MCF 10A (cell line): Measurements from ENCODE around the gene CFAP65. TPM values are rescaled to one million over a fixed set of nuclear protein-coding genes. Genes with fewer than 3 reads are reported as not detected.

Source experiments
- BruUV-seq: library from RNA; stranded (reverse); fragments of 400-500 nt; replicated peaks from 2 replicates; lab custom pipeline; 2021; lab: Mats Ljungman, UMichigan
- CTCF ChIA-PET: fragments of 300-600 bp; sonication (Branson Sonifier 250); formaldehyde crosslinking; extraction: SDS; loops from one replicate; lab custom pipeline; 2021; ENCODE audit warnings: antibody characterized with exemption, inconsistent platforms; lab: Yijun Ruan, JAX
- POLR2A ChIA-PET: fragments of 300-600, 350-650 bp; sonication (Branson Sonifier 250); formaldehyde crosslinking; extraction: SDS; loops from one replicate; lab custom pipeline; 2020; ENCODE audit warnings: antibody characterized with exemption, inconsistent platforms; lab: Yijun Ruan, JAX
- DNase-seq: peaks from one replicate; pipeline ENCODE4 v3.0.0-alpha.2; 2018; ENCODE audit not compliant: unreplicated experiment
- H3K27ac Mint-ChIP-seq: one replicate; pipeline ENCODE4 v1.8.0; 2022; ENCODE audit warnings: mild to moderate bottlenecking, low read depth, mixed read lengths; ENCODE audit not compliant: unreplicated experiment
- H3K27me3 Mint-ChIP-seq: one replicate; pipeline ENCODE4 v1.8.0; 2022; ENCODE audit warnings: mixed read lengths; ENCODE audit not compliant: insufficient read depth, unreplicated experiment
- H3K36me3 Mint-ChIP-seq: one replicate; pipeline ENCODE4 v1.8.0; 2022; ENCODE audit warnings: mild to moderate bottlenecking, moderate library complexity, mixed read lengths; ENCODE audit not compliant: insufficient read depth, unreplicated experiment
- H3K4me1 Mint-ChIP-seq: one replicate; pipeline ENCODE4 v1.8.0; 2022; ENCODE audit warnings: mixed read lengths; ENCODE audit not compliant: insufficient read depth, unreplicated experiment
- H3K4me3 Mint-ChIP-seq: one replicate; pipeline ENCODE4 v1.8.0; 2022; ENCODE audit warnings: mild to moderate bottlenecking, moderate library complexity, mixed read lengths; ENCODE audit not compliant: unreplicated experiment
- H3K9me3 Mint-ChIP-seq: one replicate; pipeline ENCODE4 v1.8.0; 2022; ENCODE audit warnings: mixed read lengths; ENCODE audit not compliant: unreplicated experiment
- CTCF ChIP-seq: fragments of 200-600 bp; IDR thresholded peaks from one replicate; pipeline ENCODE4 v1.8.0; 2022; ENCODE audit warnings: antibody characterized with exemption, mild to moderate bottlenecking; ENCODE audit not compliant: unreplicated experiment
- intact Hi-C: fragments of 100-400 bp; cut with micrococcal nuclease; formaldehyde crosslinking; loops from 2 replicates; pipeline ENCODE4 v1.14.1; 2022
- total RNA-seq: library from RNA; stranded (reverse); gene quantifications from 2 replicates; pipeline ENCODE4 v1.2.3, GENCODE V29; 2022

CFAP65 gene
- total RNA-seq, 1 experiment from 2014 or later: not detected

- no peaks in the 10 kb centered on the region for H3K9me3 Mint-ChIP-seq
- H3K27ac Mint-ChIP-seq: no peak overlapping the region
- no peaks in the 10 kb centered on the region for H3K36me3 Mint-ChIP-seq
- no peak for TF ChIP-seq CTCF
- intact Hi-C loops: loop anchor here (1.0 to 2.0 kb wide), 4 partner anchors 46 to 97 kb away; no protein-coding TSS in a partner anchor
- CTCF ChIA-PET: interaction anchor here (0.6 to 3.5 kb wide), 32 partner anchors 8 to 342 kb away, joined by 3 to 57 read pairs (median 4); partner anchors contain the start of gene CFAP65
- no peaks in the 10 kb centered on the region for H3K4me1 Mint-ChIP-seq
- BruUV-seq: no TSS peak
- POLR2A ChIA-PET: interaction anchor here (0.7 to 1.2 kb wide), 4 partner anchors 13 to 96 kb away, joined by 3 to 5 read pairs (median 3); no protein-coding TSS in a partner anchor
- no peak for DNase-seq
- peaks cover 69% of the 10 kb centered on the region for H3K27me3 Mint-ChIP-seq
- H3K4me3 Mint-ChIP-seq: no peak overlapping the region
Observed at GRCh38 chr2:219058541-219059374, 17.4 kb upstream of the CFAP65 start.

GRCh38 chr2:219057709-219058540 lies 16.6 kb upstream of the CFAP65 start:
- TF ChIP-seq CTCF: peak; percentile 95
- ChIA-PET POLR2A (interaction anchor here (1.2 kb wide), 1 partner anchor 97 kb away, joined by 5 read pairs; no protein-coding TSS in a partner anchor), CTCF (interaction anchor here (0.6 to 3.5 kb wide), 35 partner anchors 9 to 343 kb away, joined by 3 to 57 read pairs (median 4); partner anchors contain the start of gene CFAP65)
- BruUV-seq: no TSS peak
- Mint-ChIP-seq H3K27me3 (peaks cover 63% of the 10 kb centered on the region), H3K27ac (no peak overlapping the region), H3K9me3 (no peaks in the 10 kb centered on the region), H3K4me3 (no peak overlapping the region), H3K4me1 (no peaks in the 10 kb centered on the region), H3K36me3 (no peaks in the 10 kb centered on the region)
- DNase-seq: peak; percentile 51
- intact Hi-C loops: loop anchor here (1.0 to 2.0 kb wide), 4 partner anchors 46 to 97 kb away; no protein-coding TSS in a partner anchor

GRCh38 chr2:219056896-219057708 lies 15.8 kb upstream of the CFAP65 start:
- POLR2A ChIA-PET: interaction anchor here (1.2 kb wide), 1 partner anchor 98 kb away, joined by 5 read pairs; no protein-coding TSS in a partner anchor
- intact Hi-C loops: no loop called here
- TF ChIP-seq CTCF: no peak
- H3K27me3 Mint-ChIP-seq: peaks cover 57% of the 10 kb centered on the region
- H3K36me3 Mint-ChIP-seq: no peaks in the 10 kb centered on the region
- H3K9me3 Mint-ChIP-seq: no peaks in the 10 kb centered on the region
- BruUV-seq: no TSS peak
- no peak overlapping the region for H3K4me3 Mint-ChIP-seq
- no peaks in the 10 kb centered on the region for H3K4me1 Mint-ChIP-seq
- no peak overlapping the region for H3K27ac Mint-ChIP-seq
- no peak for DNase-seq
- CTCF ChIA-PET: interaction anchor here (0.6 to 3.5 kb wide), 13 partner anchors 10 to 184 kb away, joined by 3 to 57 read pairs (median 7); no protein-coding TSS in a partner anchor
